LNCaP clone FGC (cell line): ENCODE results near the gene AMMECR1L.
"Not testable (repeated sequence)": the region's sequence is repeated elsewhere in the genome, so short reads cannot be mapped to it uniquely, and the experiment has no call there.

Experiments
- DNase-seq: peaks from one replicate; pipeline ENCODE4 v3.0.0-alpha.2; 2011; ENCODE audit warnings: low read depth
- H3K4me3 ChIP-seq: 2 replicates; pipeline ENCODE4 v1.5.1; 2011; ENCODE audit warnings: mild to moderate bottlenecking, low read depth, low read length, control low read depth
- TF ChIP-seq, protein P1 (sequence below): IDR thresholded peaks from 2 replicates; pipeline ENCODE4 v1.5.1; 2012; ENCODE audit warnings: mild to moderate bottlenecking; ENCODE audit not compliant: control insufficient read depth, insufficient read depth; ENCODE audit errors: extremely low read depth

The AMMECR1L gene

DNA sequence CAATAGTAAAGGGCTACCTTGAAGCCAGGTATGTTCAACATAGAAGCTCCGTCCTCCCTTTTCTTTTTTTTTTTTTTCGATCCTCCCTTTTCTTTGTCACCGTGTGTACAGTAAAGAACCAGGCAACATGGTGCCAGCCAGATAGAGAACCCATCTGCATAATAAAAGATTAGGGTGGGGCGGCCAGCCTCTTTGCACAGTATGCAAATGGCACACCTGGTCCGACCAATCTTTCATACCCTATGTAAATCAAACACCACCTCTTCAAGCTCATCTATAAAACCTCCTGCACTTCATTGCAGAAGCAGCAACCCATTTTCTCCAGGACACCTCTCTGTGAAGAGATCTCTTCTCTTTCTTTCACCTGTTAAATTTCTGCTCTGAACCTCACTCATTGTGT is 67.5 kb downstream of the AMMECR1L start:
- no peak overlapping the region for H3K4me3 ChIP-seq
- DNase-seq = no peak
- TF ChIP-seq, protein P1, sequence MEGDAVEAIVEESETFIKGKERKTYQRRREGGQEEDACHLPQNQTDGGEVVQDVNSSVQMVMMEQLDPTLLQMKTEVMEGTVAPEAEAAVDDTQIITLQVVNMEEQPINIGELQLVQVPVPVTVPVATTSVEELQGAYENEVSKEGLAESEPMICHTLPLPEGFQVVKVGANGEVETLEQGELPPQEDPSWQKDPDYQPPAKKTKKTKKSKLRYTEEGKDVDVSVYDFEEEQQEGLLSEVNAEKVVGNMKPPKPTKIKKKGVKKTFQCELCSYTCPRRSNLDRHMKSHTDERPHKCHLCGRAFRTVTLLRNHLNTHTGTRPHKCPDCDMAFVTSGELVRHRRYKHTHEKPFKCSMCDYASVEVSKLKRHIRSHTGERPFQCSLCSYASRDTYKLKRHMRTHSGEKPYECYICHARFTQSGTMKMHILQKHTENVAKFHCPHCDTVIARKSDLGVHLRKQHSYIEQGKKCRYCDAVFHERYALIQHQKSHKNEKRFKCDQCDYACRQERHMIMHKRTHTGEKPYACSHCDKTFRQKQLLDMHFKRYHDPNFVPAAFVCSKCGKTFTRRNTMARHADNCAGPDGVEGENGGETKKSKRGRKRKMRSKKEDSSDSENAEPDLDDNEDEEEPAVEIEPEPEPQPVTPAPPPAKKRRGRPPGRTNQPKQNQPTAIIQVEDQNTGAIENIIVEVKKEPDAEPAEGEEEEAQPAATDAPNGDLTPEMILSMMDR = no peak

DNA sequence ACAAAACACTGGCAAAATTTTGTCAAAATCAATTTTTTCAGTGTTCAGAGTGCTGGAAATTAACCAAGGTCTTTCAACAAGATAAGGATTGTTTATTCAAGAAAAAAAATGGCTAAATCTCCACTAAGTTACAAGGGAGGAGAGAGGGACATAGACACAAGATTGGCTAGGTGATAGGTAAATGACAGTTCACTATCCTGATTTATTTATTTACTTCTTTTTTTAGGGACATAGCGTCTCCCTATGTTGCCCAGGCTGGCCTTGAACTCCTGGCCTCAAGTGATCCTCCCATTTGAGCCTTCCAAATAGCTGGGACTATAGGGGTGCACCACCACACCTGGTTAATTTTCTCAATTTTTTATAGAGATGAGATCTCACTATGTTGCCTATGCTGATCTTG is 71.1 kb downstream of the AMMECR1L start:
- H3K4me3 ChIP-seq = no peak overlapping the region
- TF ChIP-seq, protein P1 = no peak
- no peak for DNase-seq

DNA sequence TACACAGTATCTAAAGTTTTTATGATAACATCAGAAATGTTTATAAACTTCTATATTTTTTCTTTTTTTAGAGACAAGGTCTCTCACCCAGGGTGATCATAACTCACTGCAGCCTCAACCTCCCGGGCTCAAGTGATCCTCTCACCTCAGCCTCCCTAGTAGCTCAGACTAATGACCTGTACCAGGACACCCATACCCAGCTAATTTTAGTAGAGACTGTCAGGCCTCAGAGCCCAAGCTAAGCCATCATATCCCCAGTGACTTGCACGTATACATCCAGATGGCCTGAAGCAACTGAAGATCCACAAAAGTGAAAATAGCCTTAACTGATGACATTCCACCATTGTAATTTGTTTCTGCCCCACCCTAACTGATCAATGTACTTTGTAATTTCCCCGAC is 73.3 kb downstream of the AMMECR1L start:
- not testable (repeated sequence) for DNase-seq

More for the DNA sequence above, 73.3 kb downstream of the AMMECR1L start:
- not testable (repeated sequence) for H3K4me3 ChIP-seq
